H1 (cell line): ENCODE data around the gene CD164L2. TPM values are rescaled to one million over a fixed set of nuclear protein-coding genes. Genes with fewer than 3 reads are reported as not detected.

ENCODE experiments used
- CBX5 ChIP-seq: fragments of 300-800, 300-1000 bp; sonication (generic); IDR thresholded peaks from 2 replicates; pipeline ENCODE4 v1.7.1; 2016; ENCODE audit warnings: antibody characterized with exemption, low read length, low read depth
- CHD7 ChIP-seq: fragments of 300-600 bp; sonication (generic); IDR thresholded peaks from 2 replicates; pipeline ENCODE4 v1.7.1; 2012; ENCODE audit warnings: low read length, moderate library complexity, mild to moderate bottlenecking, inconsistent platforms; ENCODE audit not compliant: insufficient replicate concordance
- HDAC2 ChIP-seq, 2 experiments: fragments of 300-600 bp in 1 of 2; sonication (generic) in 1 of 2; IDR thresholded peaks; 2 replicates each; pipeline ENCODE4 v1.6.1; 2011 to 2012; ENCODE audit warnings: low read depth in 2 of 2, low read length in 2 of 2, mild to moderate bottlenecking in 2 of 2, moderate library complexity in 2 of 2, borderline replicate concordance in 1 of 2, inconsistent platforms in 1 of 2
- HDAC6 ChIP-seq: IDR thresholded peaks from one replicate; pipeline ENCODE4 v1.7.1; 2012; ENCODE audit warnings: low read depth, mild to moderate bottlenecking, inconsistent platforms, low read length, moderate library complexity
- NANOG ChIP-seq: IDR thresholded peaks from 2 replicates; pipeline ENCODE4 v1.6.1; 2011; ENCODE audit warnings: low read length, low read depth, mild to moderate bottlenecking, inconsistent platforms; ENCODE audit not compliant: insufficient read depth, poor library complexity, severe bottlenecking
- TAF1 ChIP-seq: IDR thresholded peaks from 2 replicates; pipeline ENCODE4 v1.6.1; 2011; ENCODE audit warnings: mild to moderate bottlenecking, low read depth, low read length
- TBP ChIP-seq: IDR thresholded peaks from 2 replicates; pipeline ENCODE4 v1.6.1; 2011; ENCODE audit warnings: low read depth, low read length, improper control_type of control experiment
- ZNF274 ChIP-seq: IDR thresholded peaks from 2 replicates; pipeline ENCODE4 v1.7.0; 2012; ENCODE audit warnings: low read length, borderline replicate concordance; ENCODE audit errors: extremely low read depth
- polyA plus RNA-seq, 7 experiments: library from polyadenylated mRNA; depleted of rRNA in 3 of 7; stranded (reverse) in 5 of 7; unstranded in 2 of 7; fragments of >200 nt in 5 of 7; fragments of 200-250 nt in 2 of 7; gene quantifications; 1 replicate in 5 of 7; 2 replicates in 1 of 7; 4 replicates in 1 of 7; pipeline versions ENCODE4 v1.2.1 to v1.2.3, GENCODE V29; 2011 to 2013; ENCODE audit warnings: missing spikeins in 2 of 7, mixed read lengths in 2 of 7
- total RNA-seq: library from RNA; stranded (reverse); fragmentation: NEBNext Ultra II Directional; extraction: Animal tissue kit (Norgen Biotek cat#: 25700); gene quantifications from 2 replicates; pipeline ENCODE4 v1.2.1, GENCODE V29; 2021

CD164L2 gene
- total and polyA plus RNA-seq, 2 of the 8 experiments (the other 6 are each of a cell fraction or from before 2014, with no cell fraction given): 3.3 TPM

DNA sequence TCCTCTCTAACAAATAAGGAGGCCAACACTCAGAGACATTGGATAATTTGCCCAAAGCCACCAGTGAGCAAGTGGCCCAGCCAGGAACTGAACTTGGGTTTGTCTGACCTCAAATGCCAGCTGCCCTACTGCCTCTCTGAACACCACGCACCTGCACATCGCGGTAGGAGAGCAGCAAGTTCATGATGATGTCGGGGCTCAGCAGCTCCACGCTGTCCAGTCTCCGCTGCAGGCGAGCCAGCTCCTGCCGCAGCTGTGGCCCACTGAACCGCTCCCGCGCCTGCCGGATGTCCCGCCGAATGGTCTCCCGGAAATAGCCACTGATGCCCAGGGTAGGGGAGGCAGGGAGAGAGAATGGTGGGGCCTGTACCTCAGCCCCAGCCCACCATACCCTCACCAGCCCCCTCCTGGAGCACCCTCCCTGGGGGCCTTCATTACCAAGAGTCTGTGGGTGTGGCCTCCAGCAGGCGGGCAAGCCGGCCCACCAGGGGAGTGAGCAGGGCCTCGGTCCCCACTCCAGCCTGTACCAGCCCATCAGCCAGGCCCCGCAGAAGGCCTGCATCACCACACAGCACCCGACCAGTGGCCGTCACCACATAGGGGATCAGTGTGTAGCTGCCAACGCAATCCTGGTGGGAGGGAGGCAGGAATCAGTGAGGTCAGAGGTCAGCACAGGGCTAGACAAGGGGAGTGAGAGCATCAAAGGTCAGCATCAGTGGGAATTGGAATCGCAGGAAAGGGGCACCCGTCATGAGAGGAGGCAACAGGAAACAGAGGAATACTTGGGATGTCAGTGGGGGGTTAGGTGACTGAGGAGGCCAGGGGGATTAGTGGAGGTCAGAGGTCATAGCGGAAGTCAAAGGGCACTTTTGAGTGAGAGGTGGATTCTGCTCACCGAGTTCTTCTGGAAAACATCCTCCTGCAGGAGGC is 19.1 kb downstream of the CD164L2 start (continued):
- TF ChIP-seq CHD7 (no peak), NANOG (no peak), HDAC2 (IDR thresholded peaks at IDR 0.05; ENCODE audit: borderline replicate concordance in 1 of 2, low read depth in 2 of 2, low read length in 2 of 2) (no peak), HDAC6 (no peak), ZNF274 (no peak), TAF1 (no peak), TBP (no peak), CBX5 (no peak)
